Osteoblast (primary cell): ENCODE data around the gene CYP2D6. TPM values are rescaled to one million over a fixed set of nuclear protein-coding genes. Genes with fewer than 3 reads are reported as not detected.
"Not testable (repeated sequence)": the region's sequence is repeated elsewhere in the genome, so short reads cannot be mapped to it uniquely, and the experiment has no call there.

Source experiments
- DNase-seq: peaks from one replicate; pipeline ENCODE4 v3.0.0; 2011; ENCODE audit warnings: low spot score, mixed read lengths; ENCODE audit not compliant: insufficient read length; ENCODE audit errors: missing footprints
- H2AFZ ChIP-seq: 2 replicates; pipeline ENCODE4 v1.6.0; 2011; ENCODE audit warnings: mild to moderate bottlenecking, low read length
- H3K27ac ChIP-seq: 2 replicates; pipeline ENCODE4 v1.5.1; 2011; ENCODE audit warnings: mild to moderate bottlenecking, low read depth, low read length, moderate library complexity
- H3K27me3 ChIP-seq: 2 replicates; pipeline ENCODE4 v1.6.0; 2012; ENCODE audit warnings: mild to moderate bottlenecking, control low read depth, inconsistent platforms, low read length, moderate library complexity; ENCODE audit not compliant: insufficient read depth
- H3K36me3 ChIP-seq: 2 replicates; pipeline ENCODE4 v1.5.1; 2011; ENCODE audit warnings: mild to moderate bottlenecking, low read length, control low read depth, moderate library complexity; ENCODE audit not compliant: insufficient read depth
- H3K4me1 ChIP-seq: 2 replicates; pipeline ENCODE4 v1.5.1; 2011; ENCODE audit warnings: mild to moderate bottlenecking, low read length, control low read depth, moderate library complexity; ENCODE audit not compliant: insufficient read depth
- H3K4me2 ChIP-seq: 2 replicates; pipeline ENCODE4 v1.6.0; 2011; ENCODE audit warnings: mild to moderate bottlenecking, low read length; ENCODE audit not compliant: insufficient read depth
- H3K4me3 ChIP-seq: fragments of 200-600 bp; sonication (generic); 3 replicates; pipeline ENCODE4 v1.5.1; 2012; ENCODE audit warnings: mild to moderate bottlenecking, low read length, inconsistent platforms; ENCODE audit not compliant: insufficient read depth
- H3K79me2 ChIP-seq: 2 replicates; pipeline ENCODE4 v1.6.0; 2012; ENCODE audit warnings: mild to moderate bottlenecking, low read length, control low read depth, inconsistent platforms; ENCODE audit not compliant: insufficient read depth
- H3K9me3 ChIP-seq: 2 replicates; pipeline ENCODE4 v1.5.1; 2011; ENCODE audit warnings: low read depth, low read length, control low read depth
- H4K20me1 ChIP-seq: 2 replicates; pipeline ENCODE4 v1.6.0; 2012; ENCODE audit warnings: mild to moderate bottlenecking, low read length, control low read depth; ENCODE audit not compliant: insufficient read depth
- CTCF ChIP-seq: IDR thresholded peaks from 2 replicates; pipeline ENCODE4 v1.5.1; 2011; ENCODE audit warnings: mild to moderate bottlenecking, low read depth, low read length, moderate library complexity; ENCODE audit errors: extremely low read depth
- total RNA-seq: library from RNA; depleted of rRNA; stranded (reverse); fragments of >200 nt; gene quantifications from 2 replicates; pipeline ENCODE4 v1.2.3, GENCODE V29; 2012

The CYP2D6 gene
- total RNA-seq, 1 donor, result 0.36 TPM

GRCh38 chr22:42142771-42143461, 12.3 kb upstream of the CYP2D6 start:
- no peaks in the 10 kb centered on the region for H3K79me2 ChIP-seq
- no peaks in the 10 kb centered on the region for H3K27me3 ChIP-seq
- H3K9me3 ChIP-seq, result no peaks in the 10 kb centered on the region
- peak; percentile 58 for DNase-seq
- H4K20me1 ChIP-seq, result no peaks in the 10 kb centered on the region
- H2AFZ ChIP-seq, result no peak overlapping the region
- no peaks in the 10 kb centered on the region for H3K4me1 ChIP-seq
- TF ChIP-seq CTCF, result no peak
- H3K27ac ChIP-seq, result no peak overlapping the region
- H3K4me3 ChIP-seq, result no peak overlapping the region
- H3K4me2 ChIP-seq, result no peak overlapping the region
- H3K36me3 ChIP-seq, result no peaks in the 10 kb centered on the region

GRCh38 chr22:42141307-42142057, 10.9 kb upstream of the CYP2D6 start:
- not testable (repeated sequence) for DNase-seq, H4K20me1 ChIP-seq, H2AFZ ChIP-seq, H3K4me3 ChIP-seq, H3K79me2 ChIP-seq, H3K4me2 ChIP-seq, H3K27me3 ChIP-seq, H3K36me3 ChIP-seq, H3K9me3 ChIP-seq, H3K27ac ChIP-seq, H3K4me1 ChIP-seq

GRCh38 chr22:42140153-42140552, 9.5 kb upstream of the CYP2D6 start:
- not testable (repeated sequence) for H2AFZ ChIP-seq, H3K27me3 ChIP-seq, DNase-seq, H3K36me3 ChIP-seq, H3K4me2 ChIP-seq, H3K4me3 ChIP-seq, H3K79me2 ChIP-seq, H3K9me3 ChIP-seq, H3K4me1 ChIP-seq, H3K27ac ChIP-seq, H4K20me1 ChIP-seq

- DNase-seq, H3K9me3 ChIP-seq, H2AFZ ChIP-seq, H3K4me1 ChIP-seq, H3K27ac ChIP-seq, H3K79me2 ChIP-seq, H4K20me1 ChIP-seq, H3K36me3 ChIP-seq, H3K4me3 ChIP-seq, H3K27me3 ChIP-seq, H3K4me2 ChIP-seq: not testable (repeated sequence)
Observed at GRCh38 chr22:42139508-42139907, 8.9 kb upstream of the CYP2D6 start.

- no peaks in the 10 kb centered on the region for H3K27me3 ChIP-seq
- no peak overlapping the region for H3K4me3 ChIP-seq
- DNase-seq, result no peak
- TF ChIP-seq CTCF, result no peak
- H3K9me3 ChIP-seq, result no peaks in the 10 kb centered on the region
- no peak overlapping the region for H3K27ac ChIP-seq
- no peaks in the 10 kb centered on the region for H4K20me1 ChIP-seq
- no peak overlapping the region for H3K4me2 ChIP-seq
- H3K36me3 ChIP-seq, result no peaks in the 10 kb centered on the region
- no peaks in the 10 kb centered on the region for H3K79me2 ChIP-seq
- no peak overlapping the region for H2AFZ ChIP-seq
- peaks cover 4% of the 10 kb centered on the region for H3K4me1 ChIP-seq
Observed at GRCh38 chr22:42138972-42139371, 8.4 kb upstream of the CYP2D6 start.
